Glutamatergic neuron (in vitro differentiated cells): Measurements from ENCODE around the gene PTER. TPM values are rescaled to one million over a fixed set of nuclear protein-coding genes. Genes with fewer than 3 reads are reported as not detected.
A peak's percentile ranks its signal among the peaks of the same experiment; 100 is the strongest.

ENCODE experiments used
- DNase-seq: peaks from one replicate; pipeline ENCODE4 v3.0.0; 2022
- H3K27ac Mint-ChIP-seq: one replicate; pipeline ENCODE4 v1.8.0; 2020; ENCODE audit warnings: mild to moderate bottlenecking, mixed read lengths, inconsistent platforms; ENCODE audit not compliant: unreplicated experiment
- H3K27me3 Mint-ChIP-seq: one replicate; pipeline ENCODE4 v1.8.0; 2020; ENCODE audit warnings: mild to moderate bottlenecking, moderate library complexity, mixed read lengths, inconsistent platforms; ENCODE audit not compliant: unreplicated experiment
- H3K36me3 Mint-ChIP-seq: one replicate; pipeline ENCODE4 v1.8.0; 2020; ENCODE audit warnings: mild to moderate bottlenecking, mixed read lengths, inconsistent platforms; ENCODE audit not compliant: unreplicated experiment
- H3K4me1 Mint-ChIP-seq: one replicate; pipeline ENCODE4 v1.8.0; 2020; ENCODE audit warnings: mild to moderate bottlenecking, low read depth, mixed read lengths, inconsistent platforms; ENCODE audit not compliant: unreplicated experiment
- H3K4me3 Mint-ChIP-seq: one replicate; pipeline ENCODE4 v1.8.0; 2020; ENCODE audit warnings: mild to moderate bottlenecking, mixed read lengths, inconsistent platforms; ENCODE audit not compliant: unreplicated experiment
- H3K9me3 Mint-ChIP-seq: one replicate; pipeline ENCODE4 v1.8.0; 2020; ENCODE audit warnings: mild to moderate bottlenecking, moderate library complexity, mixed read lengths, inconsistent platforms; ENCODE audit not compliant: unreplicated experiment
- total RNA-seq: library from RNA; stranded (reverse); fragmentation: NEBNext Ultra II Directional; extraction: Animal tissue kit (Norgen Biotek cat#: 25700); gene quantifications from one replicate; pipeline ENCODE4 v1.2.1, GENCODE V29; 2021; ENCODE audit not compliant: unreplicated experiment
- TF ChIP-seq, protein P1 (sequence below): fragments of 200-600 bp; sonication (generic); IDR thresholded peaks from one replicate; pipeline ENCODE4 v1.5.0; 2021; ENCODE audit not compliant: partially characterized antibody, unreplicated experiment

PTER gene
- total RNA-seq, 1 donor from 2014 or later: 1.3 TPM

DNA sequence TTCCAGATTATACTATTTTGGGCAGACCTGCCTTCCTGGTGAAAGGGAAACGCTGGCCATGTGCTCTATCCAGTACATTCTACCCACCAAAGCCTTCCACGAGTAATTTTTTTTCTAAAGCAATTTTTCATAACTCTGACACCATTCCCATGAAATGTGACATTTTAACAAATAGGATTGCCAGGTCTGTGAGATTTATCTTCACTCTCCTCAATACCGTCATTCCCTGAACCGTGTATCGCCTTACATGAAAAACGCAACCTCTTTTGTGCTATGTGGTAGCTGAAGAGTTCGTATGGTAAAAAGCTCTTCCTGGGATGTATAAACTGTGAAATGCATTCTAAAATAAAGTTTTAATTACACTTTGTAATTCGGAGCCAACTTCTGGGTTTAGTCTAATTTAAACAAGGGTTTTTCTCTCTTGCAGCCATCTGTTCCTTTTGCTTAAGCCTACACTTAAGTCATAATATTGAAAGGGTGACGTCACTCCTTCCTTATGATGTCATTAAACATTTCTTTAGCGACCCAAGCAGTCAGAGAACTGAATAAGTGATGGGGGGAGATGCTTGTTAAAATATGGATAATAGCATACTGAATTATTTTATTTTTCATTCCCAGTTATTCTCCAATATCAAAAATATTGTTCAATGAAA lies 57.2 kb downstream of the PTER start:
- DNase-seq: no peak
- H3K27me3 Mint-ChIP-seq: peaks cover 2% of the 10 kb centered on the region
- no peak overlapping the region for H3K4me3 Mint-ChIP-seq
- H3K9me3 Mint-ChIP-seq: peaks cover 10% of the 10 kb centered on the region
- H3K36me3 Mint-ChIP-seq: no peaks in the 10 kb centered on the region
- peak overlapping the region; percentile 28 for H3K27ac Mint-ChIP-seq
- TF ChIP-seq, protein P1, sequence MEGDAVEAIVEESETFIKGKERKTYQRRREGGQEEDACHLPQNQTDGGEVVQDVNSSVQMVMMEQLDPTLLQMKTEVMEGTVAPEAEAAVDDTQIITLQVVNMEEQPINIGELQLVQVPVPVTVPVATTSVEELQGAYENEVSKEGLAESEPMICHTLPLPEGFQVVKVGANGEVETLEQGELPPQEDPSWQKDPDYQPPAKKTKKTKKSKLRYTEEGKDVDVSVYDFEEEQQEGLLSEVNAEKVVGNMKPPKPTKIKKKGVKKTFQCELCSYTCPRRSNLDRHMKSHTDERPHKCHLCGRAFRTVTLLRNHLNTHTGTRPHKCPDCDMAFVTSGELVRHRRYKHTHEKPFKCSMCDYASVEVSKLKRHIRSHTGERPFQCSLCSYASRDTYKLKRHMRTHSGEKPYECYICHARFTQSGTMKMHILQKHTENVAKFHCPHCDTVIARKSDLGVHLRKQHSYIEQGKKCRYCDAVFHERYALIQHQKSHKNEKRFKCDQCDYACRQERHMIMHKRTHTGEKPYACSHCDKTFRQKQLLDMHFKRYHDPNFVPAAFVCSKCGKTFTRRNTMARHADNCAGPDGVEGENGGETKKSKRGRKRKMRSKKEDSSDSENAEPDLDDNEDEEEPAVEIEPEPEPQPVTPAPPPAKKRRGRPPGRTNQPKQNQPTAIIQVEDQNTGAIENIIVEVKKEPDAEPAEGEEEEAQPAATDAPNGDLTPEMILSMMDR: no peak
- peaks cover 31% of the 10 kb centered on the region for H3K4me1 Mint-ChIP-seq

DNA sequence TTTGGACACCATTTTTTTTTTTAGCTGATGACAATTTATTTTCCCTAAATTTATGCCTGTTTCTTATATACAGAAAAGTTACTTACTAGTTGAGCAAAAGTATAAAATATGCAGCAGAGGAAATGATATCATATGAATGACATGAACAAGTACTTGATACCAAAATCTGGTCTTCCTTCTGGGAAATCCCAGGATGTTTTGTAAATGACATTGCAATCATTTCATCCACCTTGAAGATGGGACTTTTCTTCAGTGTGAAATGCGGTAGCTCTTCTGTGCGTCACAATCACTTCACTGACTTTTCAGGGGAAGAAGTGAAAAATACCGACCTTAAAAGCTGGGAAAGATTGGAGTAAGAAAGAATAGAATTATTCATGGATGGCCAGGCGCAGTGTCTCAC lies 61.1 kb downstream of the PTER start:
- H3K4me3 Mint-ChIP-seq: no peak overlapping the region
- peaks cover 13% of the 10 kb centered on the region for H3K4me1 Mint-ChIP-seq
- no peaks in the 10 kb centered on the region for H3K9me3 Mint-ChIP-seq
- TF ChIP-seq, protein P1: no peak
- no peak overlapping the region for H3K27ac Mint-ChIP-seq
- peaks cover 2% of the 10 kb centered on the region for H3K27me3 Mint-ChIP-seq
- no peaks in the 10 kb centered on the region for H3K36me3 Mint-ChIP-seq
- no peak for DNase-seq

DNA sequence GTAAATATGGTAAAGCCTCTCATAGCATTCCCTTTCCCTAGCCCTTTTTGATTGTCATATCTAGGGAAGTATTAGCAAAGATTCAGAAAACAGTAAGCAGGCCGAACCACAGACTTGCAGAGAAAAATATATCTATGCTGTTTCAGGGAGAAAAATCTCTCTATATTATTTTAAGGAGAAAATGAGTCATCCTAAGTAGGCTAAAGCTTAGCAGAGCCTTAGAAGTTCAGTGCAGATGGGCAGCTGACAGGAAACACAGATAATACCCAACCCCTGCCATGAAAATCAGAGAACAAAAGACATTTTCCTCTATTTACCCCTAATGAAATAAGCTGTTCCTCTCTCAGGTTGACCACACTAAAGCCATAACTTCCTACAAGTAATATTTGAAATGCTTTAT lies 68.4 kb downstream of the PTER start:
- TF ChIP-seq, protein P1: no peak
- H3K4me3 Mint-ChIP-seq: no peak overlapping the region
- H3K27me3 Mint-ChIP-seq: no peaks in the 10 kb centered on the region
- H3K36me3 Mint-ChIP-seq: peaks cover 5% of the 10 kb centered on the region
- H3K9me3 Mint-ChIP-seq: no peaks in the 10 kb centered on the region
- no peak for DNase-seq
- no peak overlapping the region for H3K27ac Mint-ChIP-seq
- peaks cover 3% of the 10 kb centered on the region for H3K4me1 Mint-ChIP-seq

DNA sequence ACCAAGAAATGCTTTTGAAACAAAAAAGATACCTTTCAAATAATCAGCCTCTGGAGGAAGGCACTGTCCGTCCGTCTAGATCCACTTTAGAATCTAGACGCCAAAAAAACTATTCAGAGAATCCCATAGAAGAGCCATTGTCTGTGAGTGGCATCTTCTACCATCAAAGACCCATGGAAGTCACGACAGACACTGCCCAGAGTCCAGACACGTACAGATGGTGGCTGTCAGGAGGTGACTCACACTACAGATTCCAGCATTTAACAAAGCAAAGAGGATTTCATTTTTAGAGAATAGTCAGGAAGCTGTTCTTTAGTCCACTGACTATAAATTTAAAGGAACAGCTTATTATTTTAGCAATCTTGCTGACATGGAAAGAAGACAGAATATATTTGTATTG lies 73.2 kb downstream of the PTER start:
- peaks cover 23% of the 10 kb centered on the region for H3K4me1 Mint-ChIP-seq
- no peak overlapping the region for H3K4me3 Mint-ChIP-seq
- no peak overlapping the region for H3K27ac Mint-ChIP-seq
- DNase-seq: no peak
- H3K27me3 Mint-ChIP-seq: no peaks in the 10 kb centered on the region
- H3K9me3 Mint-ChIP-seq: no peaks in the 10 kb centered on the region
- TF ChIP-seq, protein P1: no peak
- peaks cover 5% of the 10 kb centered on the region for H3K36me3 Mint-ChIP-seq

DNA sequence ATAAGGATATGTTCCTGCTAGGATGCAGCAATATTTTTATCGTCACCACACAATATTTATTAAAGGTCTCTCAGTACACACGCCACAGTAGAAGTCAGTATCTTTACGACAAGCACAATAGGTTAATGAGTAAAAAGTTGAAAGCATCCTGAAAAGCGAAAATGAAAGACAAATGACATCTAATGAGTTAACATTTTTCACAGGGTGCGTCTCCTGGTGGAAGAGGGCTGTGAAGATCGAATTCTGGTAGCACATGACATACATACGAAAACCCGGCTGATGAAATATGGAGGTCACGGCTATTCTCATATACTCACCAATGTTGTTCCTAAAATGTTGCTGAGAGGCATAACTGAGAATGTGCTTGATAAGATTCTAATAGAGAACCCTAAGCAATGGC lies 74.0 kb downstream of the PTER start:
- H3K36me3 Mint-ChIP-seq: peaks cover 5% of the 10 kb centered on the region
- TF ChIP-seq, protein P1: no peak
- H3K9me3 Mint-ChIP-seq: no peaks in the 10 kb centered on the region
- no peaks in the 10 kb centered on the region for H3K27me3 Mint-ChIP-seq
- H3K27ac Mint-ChIP-seq: no peak overlapping the region
- H3K4me1 Mint-ChIP-seq: peaks cover 23% of the 10 kb centered on the region
- DNase-seq: no peak
- H3K4me3 Mint-ChIP-seq: no peak overlapping the region
